GM10248 (cell line): ENCODE results near the gene IL2.

Source experiments
- CTCF ChIA-PET: fragments of 300-600 bp; sonication (Branson Sonifier 250); formaldehyde crosslinking; extraction: SDS; loops from one replicate; lab custom pipeline; 2021; ENCODE audit warnings: antibody characterized with exemption; lab: Yijun Ruan, JAX
- POLR2A ChIA-PET: fragments of 350-650 bp; sonication (Branson Sonifier 250); formaldehyde crosslinking; extraction: SDS; loops from one replicate; lab custom pipeline; 2020; ENCODE audit warnings: antibody characterized with exemption; lab: Yijun Ruan, JAX
- DNase-seq: peaks from one replicate; pipeline ENCODE4 v3.0.0; 2012; ENCODE audit errors: extremely low spot score
- TF ChIP-seq, protein P1 (sequence below): IDR thresholded peaks from 2 replicates; pipeline ENCODE4 v1.5.1; 2012; ENCODE audit warnings: mild to moderate bottlenecking, low read depth; ENCODE audit errors: extremely low read depth, missing control alignments, control extremely low read depth

Gene IL2

DNA sequence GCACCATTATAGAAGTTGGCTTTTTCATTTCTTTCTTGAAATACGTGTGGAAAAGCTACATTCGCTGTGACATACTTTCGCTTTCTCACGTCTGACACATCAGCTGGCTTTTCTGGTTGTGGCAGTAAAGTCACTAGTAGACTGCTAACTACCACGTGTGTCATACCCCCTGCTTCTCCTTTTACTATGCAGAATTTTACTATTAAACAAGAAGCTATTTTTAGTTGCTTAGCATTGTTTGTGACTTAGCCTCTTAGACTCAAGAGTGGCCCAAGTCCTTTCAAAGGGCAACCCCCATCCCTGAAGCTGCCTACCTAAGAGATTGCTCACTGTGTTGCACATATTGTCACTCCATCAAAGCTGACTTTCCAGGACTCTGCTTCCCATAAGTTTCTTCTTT lies 2.1 kb upstream of the IL2 start:
- ChIA-PET CTCF (no interaction called here), POLR2A (no interaction called here)
- DNase-seq, result no peak
- TF ChIP-seq, protein P1, sequence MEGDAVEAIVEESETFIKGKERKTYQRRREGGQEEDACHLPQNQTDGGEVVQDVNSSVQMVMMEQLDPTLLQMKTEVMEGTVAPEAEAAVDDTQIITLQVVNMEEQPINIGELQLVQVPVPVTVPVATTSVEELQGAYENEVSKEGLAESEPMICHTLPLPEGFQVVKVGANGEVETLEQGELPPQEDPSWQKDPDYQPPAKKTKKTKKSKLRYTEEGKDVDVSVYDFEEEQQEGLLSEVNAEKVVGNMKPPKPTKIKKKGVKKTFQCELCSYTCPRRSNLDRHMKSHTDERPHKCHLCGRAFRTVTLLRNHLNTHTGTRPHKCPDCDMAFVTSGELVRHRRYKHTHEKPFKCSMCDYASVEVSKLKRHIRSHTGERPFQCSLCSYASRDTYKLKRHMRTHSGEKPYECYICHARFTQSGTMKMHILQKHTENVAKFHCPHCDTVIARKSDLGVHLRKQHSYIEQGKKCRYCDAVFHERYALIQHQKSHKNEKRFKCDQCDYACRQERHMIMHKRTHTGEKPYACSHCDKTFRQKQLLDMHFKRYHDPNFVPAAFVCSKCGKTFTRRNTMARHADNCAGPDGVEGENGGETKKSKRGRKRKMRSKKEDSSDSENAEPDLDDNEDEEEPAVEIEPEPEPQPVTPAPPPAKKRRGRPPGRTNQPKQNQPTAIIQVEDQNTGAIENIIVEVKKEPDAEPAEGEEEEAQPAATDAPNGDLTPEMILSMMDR, result no peak

DNA sequence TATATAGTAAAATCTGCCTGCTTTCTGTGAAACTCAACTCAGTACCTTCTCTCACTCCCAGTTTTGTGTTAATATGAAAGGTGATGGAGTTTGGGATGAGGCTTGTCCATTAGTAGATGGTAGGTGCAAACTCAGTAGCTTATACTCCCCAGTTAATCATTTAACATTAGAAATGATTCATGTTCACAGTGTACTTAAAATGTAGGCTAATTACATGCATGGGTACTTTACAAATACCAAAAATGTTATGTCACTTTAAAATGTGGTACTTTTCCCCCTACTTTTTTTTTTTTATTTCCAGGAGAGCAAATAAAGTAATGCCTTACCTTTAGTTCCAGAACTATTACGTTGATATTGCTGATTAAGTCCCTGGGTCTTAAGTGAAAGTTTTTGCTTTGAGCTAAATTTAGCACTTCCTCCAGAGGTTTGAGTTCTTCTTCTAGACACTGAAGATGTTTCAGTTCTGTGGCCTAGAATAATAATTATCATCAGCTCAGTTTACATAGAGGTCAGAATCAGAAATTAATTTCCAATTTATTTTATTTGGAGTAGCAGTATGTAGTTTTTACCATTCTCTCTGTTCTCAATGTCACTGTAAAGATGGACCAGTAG lies 3.0 kb downstream of the IL2 start:
- TF ChIP-seq, protein P1, result no peak
- ChIA-PET CTCF (no interaction called here), POLR2A (no interaction called here)
- DNase-seq, result no peak

DNA sequence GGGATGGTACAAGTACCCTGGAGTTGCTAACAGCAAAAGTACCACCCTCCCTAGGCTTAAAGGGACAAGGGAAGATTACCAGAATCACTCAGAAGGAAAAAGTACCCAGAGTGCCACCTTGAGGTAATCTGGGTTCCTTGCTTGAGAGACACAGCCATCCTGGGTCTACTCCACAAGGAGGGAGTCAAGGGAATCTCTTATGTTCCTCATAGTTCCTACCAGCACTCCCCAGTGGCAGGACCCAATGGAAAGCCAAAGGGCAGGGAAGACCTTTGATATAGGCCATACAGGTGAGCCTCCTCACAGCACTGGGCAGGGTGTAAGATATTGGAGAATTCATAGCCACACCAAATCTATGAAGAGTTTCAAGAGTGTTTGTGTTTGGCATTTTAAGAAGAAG lies 5.7 kb downstream of the IL2 start:
- CTCF ChIA-PET, result no interaction called here
- POLR2A ChIA-PET, result no interaction called here
- TF ChIP-seq, protein P1, result peak; percentile 4
- DNase-seq, result no peak

DNA sequence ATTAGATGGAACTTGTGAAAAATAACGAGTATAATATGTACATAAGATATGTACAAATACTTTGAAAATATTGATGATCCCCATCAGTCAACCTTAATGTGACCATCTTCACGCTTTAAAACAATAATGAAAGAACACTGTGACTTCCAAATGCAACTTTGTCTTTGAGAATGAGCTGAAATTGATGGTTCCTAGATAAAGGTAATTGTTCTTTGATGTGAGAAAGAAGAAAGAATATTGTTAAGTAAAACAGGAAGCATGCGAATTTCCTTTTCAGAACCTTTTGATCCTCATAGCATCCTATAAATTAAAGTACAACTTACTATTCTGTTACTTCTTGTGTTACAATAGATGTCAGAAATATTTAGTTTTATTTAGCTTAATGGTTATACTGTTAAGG lies 22.2 kb downstream of the IL2 start:
- TF ChIP-seq, protein P1, result no peak
- CTCF ChIA-PET, result interaction anchor here (0.9 to 1.4 kb wide), 4 partner anchors 12 to 36 kb away, joined by 3 to 4 read pairs (median 3); no protein-coding TSS in a partner anchor
- no peak for DNase-seq
- POLR2A ChIA-PET, result no interaction called here

DNA sequence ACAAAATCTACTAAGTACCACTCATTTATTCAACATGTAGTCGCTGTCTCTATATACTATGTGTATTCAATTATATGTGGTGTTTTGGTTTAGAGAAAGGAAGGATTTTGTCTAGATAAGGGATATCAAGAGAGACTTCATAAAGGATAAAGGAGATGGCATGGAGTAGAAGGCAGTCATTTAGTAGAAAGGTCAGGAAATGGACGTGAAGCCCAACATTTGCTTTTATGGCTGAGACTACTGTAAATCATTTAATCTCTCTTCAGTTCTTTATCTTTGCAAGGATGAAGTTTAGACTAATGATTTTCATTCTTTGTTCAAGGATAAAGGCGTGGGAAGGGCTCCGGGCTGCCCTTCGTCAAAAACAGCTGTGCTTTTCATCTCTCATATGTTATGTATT lies 25.2 kb downstream of the IL2 start:
- ChIA-PET POLR2A (no interaction called here), CTCF (no interaction called here)
- TF ChIP-seq, protein P1, result no peak
- DNase-seq, result no peak

DNA sequence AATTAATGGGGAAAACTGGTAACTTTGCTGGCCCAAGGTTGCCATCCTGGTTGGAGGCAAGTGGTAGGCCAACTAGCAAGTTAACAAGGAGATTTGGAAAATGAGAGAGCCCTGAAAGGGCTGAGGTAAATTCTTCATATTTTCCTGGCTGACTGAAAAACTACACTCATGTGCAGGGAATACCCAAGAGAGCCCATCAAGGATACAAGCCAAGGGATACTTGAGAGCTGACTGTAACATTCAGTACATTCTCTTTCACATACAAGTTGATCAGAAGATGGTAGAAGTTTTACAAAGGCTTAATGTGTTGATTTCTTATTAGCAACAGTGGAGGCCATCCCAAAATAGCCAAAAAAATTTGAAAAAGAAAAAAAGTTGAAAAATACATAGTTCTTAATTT lies 33.3 kb downstream of the IL2 start:
- ChIA-PET CTCF (interaction anchor here (1.5 kb wide), 1 partner anchor 12 kb away, joined by 3 read pairs; no protein-coding TSS in a partner anchor), POLR2A (no interaction called here)
- no peak for DNase-seq
- TF ChIP-seq, protein P1, result no peak
